ENCODE data around the gene CADM2.

The CADM2 gene

GRCh38 chr3:85591451-85591850 lies 632.7 kb downstream of the CADM2 start:
- no peaks in the 10 kb centered on the region for H3K9me3 Mint-ChIP-seq
- H3K27ac Mint-ChIP-seq = no peak overlapping the region
- no peaks in the 10 kb centered on the region for H3K36me3 Mint-ChIP-seq (ENCODE audit: low read depth)
- no peak overlapping the region for H3K4me3 Mint-ChIP-seq
- intact Hi-C loops (cut with micrococcal nuclease) = no loop called here
- no peaks in the 10 kb centered on the region for H3K4me1 Mint-ChIP-seq (ENCODE audit: low read depth)
- H3K27me3 Mint-ChIP-seq = no peaks in the 10 kb centered on the region

GRCh38 chr3:85592256-85592655 lies 633.5 kb downstream of the CADM2 start:
- Mint-ChIP-seq H3K27me3 (no peaks in the 10 kb centered on the region), H3K36me3 (ENCODE audit: low read depth) (no peaks in the 10 kb centered on the region), H3K27ac (no peak overlapping the region), H3K4me3 (no peak overlapping the region), H3K4me1 (ENCODE audit: low read depth) (no peaks in the 10 kb centered on the region), H3K9me3 (no peaks in the 10 kb centered on the region)
- intact Hi-C loops (cut with micrococcal nuclease) = no loop called here

- H3K27me3 Mint-ChIP-seq = no peaks in the 10 kb centered on the region
- no peaks in the 10 kb centered on the region for H3K9me3 Mint-ChIP-seq
- no peak overlapping the region for H3K4me3 Mint-ChIP-seq
- H3K4me1 Mint-ChIP-seq (ENCODE audit: low read depth) = no peaks in the 10 kb centered on the region
- intact Hi-C loops (cut with micrococcal nuclease) = no loop called here
- no peak overlapping the region for H3K27ac Mint-ChIP-seq
- H3K36me3 Mint-ChIP-seq (ENCODE audit: low read depth) = no peaks in the 10 kb centered on the region
Observed at GRCh38 chr3:85594676-85595075, 635.9 kb downstream of the CADM2 start.

- H3K27ac Mint-ChIP-seq = no peak overlapping the region
- H3K4me1 Mint-ChIP-seq (ENCODE audit: low read depth) = no peaks in the 10 kb centered on the region
- no peaks in the 10 kb centered on the region for H3K27me3 Mint-ChIP-seq
- H3K36me3 Mint-ChIP-seq (ENCODE audit: low read depth) = no peaks in the 10 kb centered on the region
- H3K9me3 Mint-ChIP-seq = no peaks in the 10 kb centered on the region
- intact Hi-C loops (cut with micrococcal nuclease) = no loop called here
- H3K4me3 Mint-ChIP-seq = no peak overlapping the region
Observed at GRCh38 chr3:85603378-85603777, 644.6 kb downstream of the CADM2 start.

GRCh38 chr3:85604641-85605040 lies 645.9 kb downstream of the CADM2 start:
- Mint-ChIP-seq H3K27me3 (no peaks in the 10 kb centered on the region), H3K27ac (no peak overlapping the region), H3K36me3 (ENCODE audit: low read depth) (no peaks in the 10 kb centered on the region), H3K4me3 (no peak overlapping the region), H3K4me1 (ENCODE audit: low read depth) (no peaks in the 10 kb centered on the region), H3K9me3 (no peaks in the 10 kb centered on the region)
- intact Hi-C loops (cut with micrococcal nuclease) = no loop called here

GRCh38 chr3:85605066-85605465 lies 646.3 kb downstream of the CADM2 start:
- Mint-ChIP-seq H3K27ac (no peak overlapping the region), H3K4me3 (no peak overlapping the region), H3K36me3 (ENCODE audit: low read depth) (no peaks in the 10 kb centered on the region), H3K27me3 (no peaks in the 10 kb centered on the region), H3K9me3 (no peaks in the 10 kb centered on the region), H3K4me1 (ENCODE audit: low read depth) (no peaks in the 10 kb centered on the region)
- intact Hi-C loops (cut with micrococcal nuclease) = no loop called here

- no peaks in the 10 kb centered on the region for H3K9me3 Mint-ChIP-seq
- intact Hi-C loops (cut with micrococcal nuclease) = no loop called here
- no peaks in the 10 kb centered on the region for H3K27me3 Mint-ChIP-seq
Observed at GRCh38 chr3:85626662-85627061, 667.9 kb downstream of the CADM2 start.

GRCh38 chr3:85627932-85628331 lies 669.1 kb downstream of the CADM2 start:
- Mint-ChIP-seq H3K27me3 (no peaks in the 10 kb centered on the region), H3K4me3 (no peak overlapping the region), H3K9me3 (no peaks in the 10 kb centered on the region), H3K36me3 (ENCODE audit: low read depth) (no peaks in the 10 kb centered on the region), H3K4me1 (ENCODE audit: low read depth) (no peaks in the 10 kb centered on the region), H3K27ac (no peak overlapping the region)
- intact Hi-C loops (cut with micrococcal nuclease) = no loop called here

More at GRCh38 chr3:85626662-85627061, 667.9 kb downstream of the CADM2 start:
- Mint-ChIP-seq H3K4me1 (ENCODE audit: low read depth) (no peaks in the 10 kb centered on the region), H3K27ac (no peak overlapping the region), H3K36me3 (ENCODE audit: low read depth) (no peaks in the 10 kb centered on the region), H3K4me3 (no peak overlapping the region)

- Mint-ChIP-seq H3K27ac (no peak overlapping the region), H3K4me3 (no peak overlapping the region), H3K4me1 (ENCODE audit: low read depth) (no peaks in the 10 kb centered on the region), H3K36me3 (ENCODE audit: low read depth) (no peaks in the 10 kb centered on the region), H3K27me3 (no peaks in the 10 kb centered on the region), H3K9me3 (no peaks in the 10 kb centered on the region)
- intact Hi-C loops (cut with micrococcal nuclease) = no loop called here
Observed at GRCh38 chr3:85631070-85631469, 672.3 kb downstream of the CADM2 start.

- Mint-ChIP-seq H3K27me3 (no peaks in the 10 kb centered on the region), H3K36me3 (ENCODE audit: low read depth) (no peaks in the 10 kb centered on the region), H3K27ac (no peak overlapping the region), H3K9me3 (no peaks in the 10 kb centered on the region), H3K4me1 (ENCODE audit: low read depth) (no peaks in the 10 kb centered on the region), H3K4me3 (no peak overlapping the region)
- intact Hi-C loops (cut with micrococcal nuclease) = no loop called here
Observed at GRCh38 chr3:85632921-85633320, 674.1 kb downstream of the CADM2 start.

- Mint-ChIP-seq H3K27ac (no peak overlapping the region), H3K4me1 (ENCODE audit: low read depth) (no peaks in the 10 kb centered on the region), H3K9me3 (no peaks in the 10 kb centered on the region), H3K4me3 (no peak overlapping the region), H3K27me3 (no peaks in the 10 kb centered on the region), H3K36me3 (ENCODE audit: low read depth) (no peaks in the 10 kb centered on the region)
- intact Hi-C loops (cut with micrococcal nuclease) = no loop called here
Observed at GRCh38 chr3:85652360-85652759, 693.6 kb downstream of the CADM2 start.

GRCh38 chr3:85660451-85660850 lies 701.7 kb downstream of the CADM2 start:
- intact Hi-C loops (cut with micrococcal nuclease) = no loop called here
- no peaks in the 10 kb centered on the region for H3K9me3 Mint-ChIP-seq
- H3K27me3 Mint-ChIP-seq = no peaks in the 10 kb centered on the region

GRCh38 chr3:85662462-85662861 lies 703.7 kb downstream of the CADM2 start:
- no peak overlapping the region for H3K27ac Mint-ChIP-seq
- no peaks in the 10 kb centered on the region for H3K9me3 Mint-ChIP-seq
- no peak overlapping the region for H3K4me3 Mint-ChIP-seq
- intact Hi-C loops (cut with micrococcal nuclease) = no loop called here
- no peaks in the 10 kb centered on the region for H3K27me3 Mint-ChIP-seq
- H3K4me1 Mint-ChIP-seq (ENCODE audit: low read depth) = no peaks in the 10 kb centered on the region
- H3K36me3 Mint-ChIP-seq (ENCODE audit: low read depth) = no peaks in the 10 kb centered on the region

More at GRCh38 chr3:85660451-85660850, 701.7 kb downstream of the CADM2 start:
- Mint-ChIP-seq H3K36me3 (ENCODE audit: low read depth) (no peaks in the 10 kb centered on the region), H3K4me1 (ENCODE audit: low read depth) (no peaks in the 10 kb centered on the region), H3K4me3 (no peak overlapping the region), H3K27ac (no peak overlapping the region)

GRCh38 chr3:85667744-85668143 lies 709.0 kb downstream of the CADM2 start:
- Mint-ChIP-seq H3K4me1 (ENCODE audit: low read depth) (no peaks in the 10 kb centered on the region), H3K27ac (no peak overlapping the region), H3K27me3 (no peaks in the 10 kb centered on the region)

GRCh38 chr3:85670634-85671205 lies 711.9 kb downstream of the CADM2 start:
- Mint-ChIP-seq H3K27me3 (no peaks in the 10 kb centered on the region), H3K9me3 (peaks cover 9% of the 10 kb centered on the region), H3K4me1 (ENCODE audit: low read depth) (no peaks in the 10 kb centered on the region), H3K4me3 (no peak overlapping the region), H3K36me3 (ENCODE audit: low read depth) (no peaks in the 10 kb centered on the region), H3K27ac (no peak overlapping the region)
- intact Hi-C loops (cut with micrococcal nuclease) = no loop called here

More at GRCh38 chr3:85667744-85668143, 709.0 kb downstream of the CADM2 start:
- intact Hi-C loops (cut with micrococcal nuclease) = no loop called here
- H3K36me3 Mint-ChIP-seq (ENCODE audit: low read depth) = no peaks in the 10 kb centered on the region
- no peak overlapping the region for H3K4me3 Mint-ChIP-seq
- peaks cover 9% of the 10 kb centered on the region for H3K9me3 Mint-ChIP-seq

Measured in dendritic cell treated with granulocyte-macrophage colony-stimulating factor and Interleukin-4, amounts not matched to agents 40 ng/mL and 50 ng/mL, for 4 days (primary cell).